OCI-LY3 (cell line): Measurements from ENCODE around the gene OSBPL6.
A peak's percentile ranks its signal among the peaks of the same experiment; 100 is the strongest.
"Not testable (repeated sequence)": the region's sequence is repeated elsewhere in the genome, so short reads cannot be mapped to it uniquely, and the experiment has no call there.

Experiments used
- H2AFZ ChIP-seq: fragments of 200-600, 300-600 bp; shearing (Covaris generic); 2 replicates; pipeline ENCODE4 v1.6.0; 2014; ENCODE audit warnings: antibody characterized with exemption, low read depth, low read length
- H3K27ac ChIP-seq: fragments of 200-600, 300-600 bp; sonication (generic); 2 replicates; pipeline ENCODE4 v1.5.1; 2014; ENCODE audit warnings: mild to moderate bottlenecking, low read length, moderate library complexity, mixed read lengths
- H3K27me3 ChIP-seq: fragments of 200-600, 300-600 bp; sonication (generic); 2 replicates; pipeline ENCODE4 v1.6.1; 2014; ENCODE audit warnings: low read depth, low read length, mixed read lengths
- H3K36me3 ChIP-seq: fragments of 200-600, 300-600 bp; sonication (generic); replicated peaks from 2 replicates; pipeline ENCODE3; 2014; ENCODE audit warnings: low read depth, low read length, mixed read lengths
- H3K4me1 ChIP-seq: fragments of 300-600, 200-600 bp; sonication (generic); 2 replicates; pipeline ENCODE4 v1.6.1; 2014; ENCODE audit warnings: low read length, mixed read lengths
- H3K4me2 ChIP-seq: fragments of 200-600, 300-600 bp; sonication (generic); 2 replicates; pipeline ENCODE4 v1.6.1; 2014; ENCODE audit warnings: low read length, mixed read lengths
- H3K4me3 ChIP-seq: fragments of 300-600, 200-600 bp; sonication (generic); 2 replicates; pipeline ENCODE4 v1.5.1; 2014; ENCODE audit warnings: antibody characterized with exemption, mild to moderate bottlenecking, low read length, moderate library complexity
- H3K79me2 ChIP-seq: fragments of 300-600, 200-600 bp; shearing (Covaris generic); 2 replicates; pipeline ENCODE4 v1.6.1; 2014; ENCODE audit warnings: mild to moderate bottlenecking, low read length, mixed read lengths
- H3K9ac ChIP-seq: fragments of 300-600, 200-600 bp; shearing (Covaris generic); 2 replicates; pipeline ENCODE4 v1.6.0; 2014; ENCODE audit warnings: mild to moderate bottlenecking, low read length, moderate library complexity
- H3K9me3 ChIP-seq: fragments of 200-600, 300-600 bp; shearing (Covaris generic); 2 replicates; pipeline ENCODE4 v1.6.1; 2014; ENCODE audit warnings: low read length, mixed read lengths; ENCODE audit not compliant: insufficient read depth
- H4K20me1 ChIP-seq: fragments of 200-600, 300-600 bp; sonication (generic); 2 replicates; pipeline ENCODE4 v1.6.1; 2016; ENCODE audit warnings: low read length, mixed read lengths; ENCODE audit not compliant: insufficient read depth
- EZH2phosphoT487 ChIP-seq: fragments of 200-600 bp; shearing (Covaris generic); IDR thresholded peaks from 2 replicates; pipeline ENCODE4 v1.6.1; 2018; ENCODE audit warnings: antibody characterized with exemption, mixed run types, low read depth
- TF ChIP-seq, protein P1 (sequence below): fragments of 200-600, 300-600 bp; sonication (generic); IDR thresholded peaks from 2 replicates; pipeline ENCODE4 v1.5.1; 2014; ENCODE audit warnings: antibody characterized with exemption, low read length, low read depth

Gene OSBPL6

DNA sequence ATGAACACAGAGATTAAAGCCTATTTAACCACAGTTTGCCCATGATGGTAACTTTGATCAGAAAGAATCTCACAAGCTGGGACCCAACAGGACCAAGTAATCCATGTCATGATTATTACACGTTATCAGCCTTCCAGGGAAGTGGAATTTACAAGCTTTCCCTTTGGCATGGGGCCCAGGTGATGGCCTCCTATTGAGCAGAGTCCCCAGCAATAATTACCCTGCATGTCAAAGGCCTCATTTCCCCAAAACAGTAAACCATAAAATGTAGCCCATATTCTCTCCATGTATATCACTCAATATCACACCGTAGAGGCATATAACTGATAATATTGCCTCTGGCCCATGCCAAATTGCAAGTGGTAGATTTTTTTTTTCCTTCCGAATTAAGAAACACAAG, 217.7 kb downstream of the OSBPL6 start:
- Histone ChIP-seq H3K4me1 (peaks cover 9% of the 10 kb centered on the region; the same call in 1 of the 2 replicates), H3K27me3 (no peaks in the 10 kb centered on the region), H3K36me3 (no peaks in the 10 kb centered on the region), H3K9me3 (no peaks in the 10 kb centered on the region), H2AFZ (no peak overlapping the region), H3K9ac (no peak overlapping the region), H4K20me1 (no peaks in the 10 kb centered on the region), H3K4me2 (no peak overlapping the region), H3K4me3 (no peak overlapping the region), H3K79me2 (no peaks in the 10 kb centered on the region), H3K27ac (no peak overlapping the region)
- TF ChIP-seq, protein P1, sequence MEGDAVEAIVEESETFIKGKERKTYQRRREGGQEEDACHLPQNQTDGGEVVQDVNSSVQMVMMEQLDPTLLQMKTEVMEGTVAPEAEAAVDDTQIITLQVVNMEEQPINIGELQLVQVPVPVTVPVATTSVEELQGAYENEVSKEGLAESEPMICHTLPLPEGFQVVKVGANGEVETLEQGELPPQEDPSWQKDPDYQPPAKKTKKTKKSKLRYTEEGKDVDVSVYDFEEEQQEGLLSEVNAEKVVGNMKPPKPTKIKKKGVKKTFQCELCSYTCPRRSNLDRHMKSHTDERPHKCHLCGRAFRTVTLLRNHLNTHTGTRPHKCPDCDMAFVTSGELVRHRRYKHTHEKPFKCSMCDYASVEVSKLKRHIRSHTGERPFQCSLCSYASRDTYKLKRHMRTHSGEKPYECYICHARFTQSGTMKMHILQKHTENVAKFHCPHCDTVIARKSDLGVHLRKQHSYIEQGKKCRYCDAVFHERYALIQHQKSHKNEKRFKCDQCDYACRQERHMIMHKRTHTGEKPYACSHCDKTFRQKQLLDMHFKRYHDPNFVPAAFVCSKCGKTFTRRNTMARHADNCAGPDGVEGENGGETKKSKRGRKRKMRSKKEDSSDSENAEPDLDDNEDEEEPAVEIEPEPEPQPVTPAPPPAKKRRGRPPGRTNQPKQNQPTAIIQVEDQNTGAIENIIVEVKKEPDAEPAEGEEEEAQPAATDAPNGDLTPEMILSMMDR, result no peak

DNA sequence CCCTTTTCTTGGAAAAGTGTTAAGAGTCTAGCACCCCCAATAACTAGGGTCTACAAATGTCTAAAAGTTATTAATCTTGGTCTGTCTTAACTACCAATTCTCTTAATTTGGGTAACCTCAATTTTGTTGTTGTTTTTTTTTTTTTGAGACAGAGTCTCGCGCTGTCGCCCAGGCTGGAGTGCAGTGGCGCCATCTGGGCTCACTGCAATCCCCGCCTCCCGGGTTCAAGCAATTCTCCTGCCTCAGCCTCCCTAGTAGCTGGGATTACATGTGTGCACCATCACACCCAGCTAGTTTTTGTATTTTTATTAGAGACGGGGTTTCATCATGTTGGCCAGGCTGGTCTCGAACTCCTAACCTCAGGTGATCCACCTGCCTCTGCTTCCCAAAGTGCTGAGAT, 218.1 kb downstream of the OSBPL6 start:
- peak overlapping the region; percentile 82 for H3K4me2 ChIP-seq
- not testable (repeated sequence) for H3K27me3 ChIP-seq, H3K9me3 ChIP-seq, H3K9ac ChIP-seq, H4K20me1 ChIP-seq, H3K79me2 ChIP-seq, H3K36me3 ChIP-seq, H2AFZ ChIP-seq, H3K4me1 ChIP-seq, H3K27ac ChIP-seq
- peak overlapping the region; percentile 90; the same call in 1 of the 2 replicates for H3K4me3 ChIP-seq

DNA sequence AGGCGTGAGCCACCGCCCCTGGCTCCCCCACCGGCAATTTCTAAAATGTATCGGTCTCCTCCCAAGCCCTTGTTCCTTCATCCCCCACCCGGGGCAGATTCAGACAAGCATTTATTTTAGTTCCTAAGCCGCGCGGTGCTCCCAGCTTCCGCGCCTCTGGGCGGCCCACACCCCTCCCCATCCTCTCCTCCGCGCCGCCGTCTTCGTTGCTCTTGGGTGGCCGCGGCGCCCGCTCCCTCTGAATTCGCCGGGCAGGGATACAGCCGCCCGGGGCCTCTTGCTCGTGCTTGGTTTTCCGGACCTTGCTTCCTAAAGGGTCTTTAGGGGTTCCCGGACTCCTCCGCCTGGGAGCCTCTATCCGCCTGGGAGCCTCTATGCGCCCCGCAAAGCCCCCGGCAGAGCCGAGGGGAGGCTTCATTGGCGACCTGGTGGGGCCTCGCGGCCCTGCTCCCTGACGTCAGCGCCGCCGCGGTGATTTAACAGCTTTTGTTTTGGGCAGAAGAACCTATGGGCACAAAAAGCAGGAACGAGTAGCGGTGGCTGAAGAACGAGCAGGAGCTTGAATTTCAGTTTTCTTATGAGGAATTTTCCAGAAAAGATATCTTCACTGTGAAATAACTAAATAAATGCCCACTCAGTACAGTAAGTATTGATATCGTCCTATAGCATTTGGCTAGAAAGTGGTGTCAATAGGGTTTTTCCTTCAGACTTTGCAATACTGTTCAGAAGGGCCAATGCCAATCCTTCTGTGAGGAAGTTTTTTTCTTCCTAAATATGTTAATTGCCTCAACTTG, 219.4 kb downstream of the OSBPL6 start:
- Histone ChIP-seq H3K27me3 (no peaks in the 10 kb centered on the region), H3K4me2 (peak overlapping the region; percentile 82), H2AFZ (peak overlapping the region; percentile 85), H3K9me3 (no peaks in the 10 kb centered on the region), H3K79me2 (no peaks in the 10 kb centered on the region), H3K4me1 (peaks cover 9% of the 10 kb centered on the region; the same call in 1 of the 2 replicates), H3K36me3 (no peaks in the 10 kb centered on the region), H4K20me1 (no peaks in the 10 kb centered on the region), H3K4me3 (peak overlapping the region; percentile 90), H3K27ac (peak overlapping the region; percentile 64), H3K9ac (peak overlapping the region; percentile 82)
- TF ChIP-seq, protein P1, result no peak
- TF ChIP-seq EZH2phosphoT487, result no peak

DNA sequence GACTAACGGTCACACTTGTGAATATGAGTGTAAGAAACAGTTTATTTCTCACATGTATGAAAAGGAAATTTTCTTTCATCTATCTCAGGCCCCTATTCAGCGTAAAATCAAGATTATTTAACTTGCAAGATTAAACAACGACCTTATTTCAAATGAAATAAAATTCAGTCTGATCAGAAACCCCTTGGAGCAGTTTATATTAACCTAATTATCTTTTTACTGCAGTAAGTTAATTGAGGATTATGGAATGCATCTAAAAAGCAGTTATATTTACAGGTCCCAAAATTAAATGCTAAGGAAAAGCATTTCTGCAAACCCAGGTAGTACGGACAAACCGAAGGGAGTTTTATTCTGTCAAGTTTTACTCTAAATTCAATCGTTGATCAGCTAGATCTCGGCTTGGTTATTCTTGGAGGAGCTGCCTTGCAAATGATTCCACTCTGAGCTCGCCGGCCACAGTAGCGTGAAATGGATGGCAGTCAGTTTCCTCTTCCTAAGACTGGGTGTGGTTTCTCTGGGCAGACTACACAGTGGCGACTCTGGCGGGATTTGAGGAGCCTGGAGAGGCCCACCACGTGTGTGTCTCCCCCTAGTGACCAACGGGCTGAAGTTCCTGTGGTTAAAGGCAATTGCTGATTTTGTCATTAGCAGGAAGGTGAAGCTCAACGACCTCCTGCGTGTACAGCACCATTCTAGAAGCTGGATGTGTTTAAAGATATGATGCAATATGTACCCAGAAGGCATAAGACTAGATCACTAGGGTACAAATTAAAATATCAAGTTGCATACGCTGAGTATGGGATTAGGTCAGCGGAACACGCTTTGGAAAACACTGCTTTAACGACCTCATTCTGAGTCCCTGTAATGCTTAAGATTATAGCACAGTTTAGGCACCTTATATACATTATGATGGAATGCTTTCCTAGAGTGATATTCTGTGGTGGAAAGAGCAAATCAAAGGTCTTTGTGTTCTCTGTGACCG, 220.2 kb downstream of the OSBPL6 start:
- TF ChIP-seq, protein P1, result peak; percentile 90
- TF ChIP-seq EZH2phosphoT487, result no peak
- peak overlapping the region; percentile 64 for H3K27ac ChIP-seq
- no peaks in the 10 kb centered on the region for H3K79me2 ChIP-seq
- H3K4me1 ChIP-seq, result peaks cover 9% of the 10 kb centered on the region; the same call in 1 of the 2 replicates
- H3K36me3 ChIP-seq, result no peaks in the 10 kb centered on the region
- H3K4me2 ChIP-seq, result peak overlapping the region; percentile 82
- no peaks in the 10 kb centered on the region for H4K20me1 ChIP-seq
- H2AFZ ChIP-seq, result peak overlapping the region; percentile 85
- peak overlapping the region; percentile 82 for H3K9ac ChIP-seq
- H3K27me3 ChIP-seq, result no peaks in the 10 kb centered on the region
- peak overlapping the region; percentile 90 for H3K4me3 ChIP-seq
- no peaks in the 10 kb centered on the region for H3K9me3 ChIP-seq
